IPS-18c (cell line): Measurements from ENCODE around the gene BNC2.

Experiments
- H3K4me3 ChIP-seq: 2 replicates; pipeline ENCODE4 v1.7.0; 2013; ENCODE audit warnings: low read depth, mild to moderate bottlenecking, low read length, moderate library complexity; ENCODE audit not compliant: insufficient read depth
- H3K9me3 ChIP-seq: one replicate; pipeline ENCODE4 v1.6.1; 2013; ENCODE audit warnings: mild to moderate bottlenecking, low read length, moderate library complexity; ENCODE audit not compliant: control insufficient read depth, insufficient read depth

The BNC2 gene

DNA sequence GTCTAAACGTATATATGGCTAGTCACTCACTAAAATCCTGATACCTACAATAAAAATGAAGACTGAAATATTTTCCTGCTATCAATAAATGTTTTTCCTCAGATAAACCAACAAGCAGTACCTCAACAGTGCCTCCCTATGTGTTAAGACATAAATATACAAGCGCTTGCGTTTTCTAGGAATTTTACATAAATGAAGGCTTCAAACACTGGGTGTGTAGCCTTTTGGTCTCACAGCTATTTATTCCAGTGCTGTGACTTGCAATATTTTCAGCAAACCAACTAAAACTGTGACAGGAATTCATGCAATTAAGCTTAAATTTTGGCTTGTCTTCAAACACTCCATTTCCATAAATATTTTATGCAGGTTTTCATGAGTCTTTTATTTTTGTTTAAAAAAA, 437.0 kb downstream of the BNC2 start:
- H3K4me3 ChIP-seq, result no peak overlapping the region
- no peaks in the 10 kb centered on the region for H3K9me3 ChIP-seq

- H3K4me3 ChIP-seq, result no peak overlapping the region
These were observed 438.6 kb downstream of the BNC2 start for GRCh38 chr9:16431666-16432392.

DNA sequence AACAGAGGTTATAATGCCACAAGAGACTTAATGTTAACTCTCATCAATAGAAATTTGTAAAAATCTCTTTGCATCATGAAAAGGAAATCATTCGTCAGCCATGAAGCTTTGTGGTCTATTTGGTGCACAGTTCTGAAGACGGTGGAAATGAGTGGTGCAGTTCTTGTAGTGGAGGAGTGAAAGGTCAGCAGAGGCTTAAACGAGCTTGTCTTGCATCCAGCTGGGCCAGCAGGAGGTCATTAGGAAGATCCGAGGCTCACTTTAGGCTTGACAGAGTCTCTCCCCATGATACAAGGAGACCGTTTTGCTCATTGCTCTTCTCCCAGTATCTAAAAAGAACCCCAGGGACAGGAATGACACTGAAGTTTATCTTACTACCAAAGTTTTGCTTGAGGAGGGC, 440.8 kb downstream of the BNC2 start:
- Histone ChIP-seq H3K4me3 (no peak overlapping the region), H3K9me3 (no peaks in the 10 kb centered on the region)

More at GRCh38 chr9:16431666-16432392, 438.6 kb downstream of the BNC2 start:
- H3K9me3 ChIP-seq, result no peaks in the 10 kb centered on the region

GRCh38 chr9:16427873-16428427, 442.5 kb downstream of the BNC2 start:
- H3K9me3 ChIP-seq, result no peaks in the 10 kb centered on the region
- no peak overlapping the region for H3K4me3 ChIP-seq

- no peak overlapping the region for H3K4me3 ChIP-seq
- no peaks in the 10 kb centered on the region for H3K9me3 ChIP-seq
These were observed 443.8 kb downstream of the BNC2 start for GRCh38 chr9:16426716-16427115.

- no peaks in the 10 kb centered on the region for H3K9me3 ChIP-seq
- no peak overlapping the region for H3K4me3 ChIP-seq
These were observed 444.8 kb downstream of the BNC2 start for GRCh38 chr9:16425562-16426231.

DNA sequence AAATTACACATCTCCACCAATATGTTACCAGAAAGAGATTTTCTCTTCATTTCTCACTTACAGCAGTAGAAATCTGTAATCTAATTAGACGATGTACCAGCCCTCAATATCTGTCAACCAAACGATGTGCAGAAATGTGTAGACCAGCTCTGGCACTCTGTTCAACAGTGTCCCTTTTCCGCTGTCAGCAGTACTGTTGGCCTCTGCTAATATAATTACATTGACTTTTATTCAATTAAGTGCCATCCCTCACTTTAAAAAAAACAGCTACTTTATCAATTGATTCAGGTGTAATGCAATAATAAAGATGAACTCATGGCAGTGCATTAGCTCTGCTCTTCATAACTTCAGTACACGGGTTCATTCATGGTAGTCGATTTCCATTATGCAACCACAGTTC, 448.4 kb downstream of the BNC2 start:
- H3K9me3 ChIP-seq, result no peaks in the 10 kb centered on the region
- no peak overlapping the region for H3K4me3 ChIP-seq

GRCh38 chr9:16421532-16421931, 448.9 kb downstream of the BNC2 start:
- no peaks in the 10 kb centered on the region for H3K9me3 ChIP-seq
- no peak overlapping the region for H3K4me3 ChIP-seq

DNA sequence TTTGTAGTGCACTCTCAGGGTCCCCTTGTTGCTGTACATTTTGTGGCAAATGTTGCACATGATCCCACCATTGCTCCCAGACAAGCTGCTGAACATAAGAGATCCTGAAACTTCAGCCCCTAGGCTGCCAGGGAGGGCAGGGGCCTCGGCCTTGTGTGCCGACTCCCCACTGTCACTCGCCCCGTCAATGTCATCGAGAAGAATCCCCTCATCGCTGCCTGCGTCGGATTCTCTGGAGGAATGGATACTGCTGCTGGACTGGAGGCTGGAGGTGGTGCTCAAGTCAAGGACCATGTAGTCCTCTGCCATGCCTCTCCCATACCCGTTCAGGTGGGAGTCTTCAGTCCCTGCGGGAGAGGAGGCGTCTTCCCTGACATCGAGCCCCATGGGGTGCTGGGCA, 451.3 kb downstream of the BNC2 start:
- H3K9me3 ChIP-seq, result no peaks in the 10 kb centered on the region
- no peak overlapping the region for H3K4me3 ChIP-seq

GRCh38 chr9:16418721-16419120, 451.7 kb downstream of the BNC2 start:
- H3K9me3 ChIP-seq, result no peaks in the 10 kb centered on the region
- H3K4me3 ChIP-seq, result no peak overlapping the region

DNA sequence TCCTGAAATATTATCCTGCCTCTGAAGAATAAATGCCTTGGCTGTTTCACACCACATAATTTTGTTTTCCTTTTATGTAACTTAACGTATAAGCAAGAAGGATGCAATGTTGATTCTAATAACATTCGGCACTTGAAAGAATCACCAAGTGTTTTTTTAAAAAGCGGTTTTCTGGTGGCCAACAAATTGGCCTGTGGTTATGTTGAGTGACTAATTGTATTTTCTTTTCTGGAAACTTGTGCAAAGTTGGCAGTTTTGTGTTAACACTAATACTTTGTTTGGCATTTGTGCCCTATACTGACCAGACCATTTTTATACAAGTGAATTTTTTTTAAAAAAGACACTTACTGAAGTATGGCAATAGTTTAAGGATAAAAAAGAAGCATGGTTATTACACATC, 452.7 kb downstream of the BNC2 start:
- H3K4me3 ChIP-seq, result no peak overlapping the region

GRCh38 chr9:16417161-16417560, 453.3 kb downstream of the BNC2 start:
- no peak overlapping the region for H3K4me3 ChIP-seq
- no peaks in the 10 kb centered on the region for H3K9me3 ChIP-seq

More for the DNA sequence above, 452.7 kb downstream of the BNC2 start:
- H3K9me3 ChIP-seq, result no peaks in the 10 kb centered on the region

- H3K4me3 ChIP-seq, result no peak overlapping the region
- no peaks in the 10 kb centered on the region for H3K9me3 ChIP-seq
These were observed 456.0 kb downstream of the BNC2 start for GRCh38 chr9:16414451-16414850.

DNA sequence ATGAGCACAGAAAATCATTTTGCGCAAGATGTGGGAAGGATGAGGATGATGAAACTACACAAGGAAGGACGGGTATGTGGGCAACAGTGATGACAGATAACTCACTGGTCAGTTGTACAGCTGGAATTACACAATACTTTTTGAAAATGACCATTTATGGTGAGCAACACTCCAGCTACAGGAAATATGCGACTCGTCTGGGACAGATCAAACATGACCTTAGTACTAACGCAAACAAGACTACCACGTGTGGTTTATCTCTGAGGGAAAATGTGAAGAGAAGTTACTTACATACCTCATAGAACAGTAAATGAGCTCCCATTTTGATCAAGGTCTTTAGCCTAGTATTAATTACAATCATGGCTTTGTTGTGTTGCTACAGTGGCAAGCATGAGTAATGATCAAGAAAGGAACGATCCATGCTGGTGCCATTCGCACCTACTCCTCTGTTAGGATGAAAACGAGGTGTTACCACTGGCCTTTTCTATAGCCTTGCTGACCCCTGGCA, 456.9 kb downstream of the BNC2 start:
- H3K4me3 ChIP-seq, result no peak overlapping the region

DNA sequence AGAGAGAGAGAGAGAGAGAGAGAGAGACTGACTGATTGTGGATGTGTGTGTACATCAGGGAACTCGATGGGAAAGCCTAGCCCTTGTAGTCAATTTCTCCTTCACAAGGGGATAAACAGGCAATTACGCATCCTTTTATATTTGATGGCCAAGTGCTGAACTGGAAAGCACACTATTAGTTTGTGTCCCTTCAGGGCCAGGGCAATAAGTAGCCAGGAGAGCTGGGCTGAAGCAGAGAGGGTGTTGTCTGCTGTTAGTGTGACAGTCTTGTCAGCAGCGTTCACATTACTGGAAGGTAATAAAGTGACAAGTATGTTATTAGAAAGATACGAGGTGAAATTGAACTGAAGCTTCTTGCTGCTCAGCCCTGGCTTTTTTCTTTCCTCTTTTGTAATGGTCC, 457.7 kb downstream of the BNC2 start:
- Histone ChIP-seq H3K4me3 (no peak overlapping the region), H3K9me3 (no peaks in the 10 kb centered on the region)

More for the DNA sequence above, 456.9 kb downstream of the BNC2 start:
- H3K9me3 ChIP-seq, result no peaks in the 10 kb centered on the region

DNA sequence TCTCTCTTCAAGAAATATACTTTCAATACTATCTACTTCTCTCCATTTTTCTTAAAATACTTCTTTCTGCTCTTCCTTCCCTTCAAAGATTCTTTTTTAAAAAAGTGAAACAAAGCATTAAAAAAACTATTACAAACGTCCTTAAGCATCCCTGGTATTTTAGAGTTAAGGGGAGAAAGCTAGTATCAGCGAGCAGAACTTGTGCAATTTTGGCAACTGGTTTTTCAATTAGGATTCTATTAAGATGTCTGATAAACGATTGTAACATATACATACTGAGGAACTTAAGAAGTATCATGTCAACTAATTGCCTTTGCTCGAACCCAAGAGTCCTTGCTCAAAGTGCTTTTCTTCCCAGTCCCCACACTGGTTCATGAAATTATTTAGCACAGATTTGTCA, 459.2 kb downstream of the BNC2 start:
- H3K9me3 ChIP-seq, result no peaks in the 10 kb centered on the region
- no peak overlapping the region for H3K4me3 ChIP-seq

- H3K4me3 ChIP-seq, result no peak overlapping the region
- no peaks in the 10 kb centered on the region for H3K9me3 ChIP-seq
These were observed 459.7 kb downstream of the BNC2 start for GRCh38 chr9:16410601-16411280.

GRCh38 chr9:16407617-16408016, 462.9 kb downstream of the BNC2 start:
- Histone ChIP-seq H3K4me3 (no peak overlapping the region), H3K9me3 (no peaks in the 10 kb centered on the region)
